ENCODE data around the gene COL4A6. TPM values are rescaled to one million over a fixed set of nuclear protein-coding genes. Genes with fewer than 3 reads are reported as not detected.

Gene COL4A6
- polyA plus RNA-seq, 2 donors: 5.0 to 5.9 TPM

- Histone ChIP-seq H3K27me3 (ENCODE audit: control insufficient read depth in 1 of 2, insufficient read depth in 2 of 2, low read length in 2 of 2) (peaks cover 0 to 5% of the 10 kb centered on the region in 2 donors), H3K27ac (ENCODE audit: low read depth in 2 of 2, low read length in 1 of 2) (no peak overlapping the region), H3K9me3 (ENCODE audit: control insufficient read depth in 2 of 2, insufficient read depth in 1 of 2, low read depth in 1 of 2, low read length in 1 of 2) (no peaks in the 10 kb centered on the region), H3K4me3 (ENCODE audit: low read depth in 1 of 2, low read length in 2 of 2) (no peak overlapping the region), H3K4me1 (ENCODE audit: control insufficient read depth in 2 of 2, insufficient read depth in 2 of 2, low read length in 1 of 2) (no peaks in the 10 kb centered on the region), H3K36me3 (ENCODE audit: control insufficient read depth in 2 of 2, insufficient read depth in 2 of 2, low read length in 1 of 2) (no peaks in the 10 kb centered on the region)
- WGBS, 2 donors: 64 to 77% methylated on average over 6 of the region's 6 CpGs
Observed at GRCh38 chrX:108245462-108245861, 192.8 kb downstream of the COL4A6 start.

- 76 to 85% methylated on average over 4 of the region's 4 CpGs for whole genome bisulfite sequencing, 2 donors
- H3K27ac ChIP-seq (ENCODE audit: low read depth in 2 of 2, low read length in 1 of 2): no peak overlapping the region
- no peaks in the 10 kb centered on the region for H3K9me3 ChIP-seq (ENCODE audit: control insufficient read depth in 2 of 2, insufficient read depth in 1 of 2, low read depth in 1 of 2, low read length in 1 of 2)
- H3K36me3 ChIP-seq (ENCODE audit: control insufficient read depth in 2 of 2, insufficient read depth in 2 of 2, low read length in 1 of 2): no peaks in the 10 kb centered on the region
- H3K4me3 ChIP-seq (ENCODE audit: low read depth in 1 of 2, low read length in 2 of 2): no peak overlapping the region
- H3K27me3 ChIP-seq (ENCODE audit: control insufficient read depth in 1 of 2, insufficient read depth in 2 of 2, low read length in 2 of 2): peaks cover 0 to 4% of the 10 kb centered on the region in 2 donors
- H3K4me1 ChIP-seq (ENCODE audit: control insufficient read depth in 2 of 2, insufficient read depth in 2 of 2, low read length in 1 of 2): no peaks in the 10 kb centered on the region
Observed at GRCh38 chrX:108235986-108236385, 202.2 kb downstream of the COL4A6 start.

GRCh38 chrX:108230574-108230973 is 207.6 kb downstream of the COL4A6 start:
- Histone ChIP-seq H3K4me1 (ENCODE audit: control insufficient read depth in 2 of 2, insufficient read depth in 2 of 2, low read length in 1 of 2) (no peaks in the 10 kb centered on the region), H3K27me3 (ENCODE audit: control insufficient read depth in 1 of 2, insufficient read depth in 2 of 2, low read length in 2 of 2) (peaks cover 0 to 7% of the 10 kb centered on the region in 2 donors), H3K9me3 (ENCODE audit: control insufficient read depth in 2 of 2, insufficient read depth in 1 of 2, low read depth in 1 of 2, low read length in 1 of 2) (no peaks in the 10 kb centered on the region), H3K36me3 (ENCODE audit: control insufficient read depth in 2 of 2, insufficient read depth in 2 of 2, low read length in 1 of 2) (no peaks in the 10 kb centered on the region), H3K4me3 (ENCODE audit: low read depth in 1 of 2, low read length in 2 of 2) (no peak overlapping the region), H3K27ac (ENCODE audit: low read depth in 2 of 2, low read length in 1 of 2) (no peak overlapping the region)
- 76 to 91% methylated on average over 1 of the region's 1 CpG for WGBS, 2 donors

GRCh38 chrX:108224727-108225621 is 213.2 kb downstream of the COL4A6 start:
- Histone ChIP-seq H3K4me1 (ENCODE audit: control insufficient read depth in 2 of 2, insufficient read depth in 2 of 2, low read length in 1 of 2) (no peaks in the 10 kb centered on the region), H3K4me3 (ENCODE audit: low read depth in 1 of 2, low read length in 2 of 2) (no peak overlapping the region), H3K27ac (ENCODE audit: low read depth in 2 of 2, low read length in 1 of 2) (peak overlapping the region in 1 of 2 donors; percentile 24), H3K36me3 (ENCODE audit: control insufficient read depth in 2 of 2, insufficient read depth in 2 of 2, low read length in 1 of 2) (no peaks in the 10 kb centered on the region), H3K27me3 (ENCODE audit: control insufficient read depth in 1 of 2, insufficient read depth in 2 of 2, low read length in 2 of 2) (peaks cover 0 to 7% of the 10 kb centered on the region in 2 donors), H3K9me3 (ENCODE audit: control insufficient read depth in 2 of 2, insufficient read depth in 1 of 2, low read depth in 1 of 2, low read length in 1 of 2) (no peaks in the 10 kb centered on the region)
- WGBS, 2 donors: 14 to 23% methylated on average over 11 of the region's 11 CpGs

- no peaks in the 10 kb centered on the region for H3K9me3 ChIP-seq (ENCODE audit: control insufficient read depth in 2 of 2, insufficient read depth in 1 of 2, low read depth in 1 of 2, low read length in 1 of 2)
- WGBS, 2 donors: 86 to 95% methylated on average over 2 of the region's 2 CpGs
- H3K4me3 ChIP-seq (ENCODE audit: low read depth in 1 of 2, low read length in 2 of 2): no peak overlapping the region
- peaks cover 0 to 3% of the 10 kb centered on the region in 2 donors for H3K27me3 ChIP-seq (ENCODE audit: control insufficient read depth in 1 of 2, insufficient read depth in 2 of 2, low read length in 2 of 2)
- no peak overlapping the region for H3K27ac ChIP-seq (ENCODE audit: low read depth in 2 of 2, low read length in 1 of 2)
- no peaks in the 10 kb centered on the region for H3K36me3 ChIP-seq (ENCODE audit: control insufficient read depth in 2 of 2, insufficient read depth in 2 of 2, low read length in 1 of 2)
- H3K4me1 ChIP-seq (ENCODE audit: control insufficient read depth in 2 of 2, insufficient read depth in 2 of 2, low read length in 1 of 2): no peaks in the 10 kb centered on the region
Observed at GRCh38 chrX:108224218-108224617, 214.0 kb downstream of the COL4A6 start.

- H3K9me3 ChIP-seq (ENCODE audit: control insufficient read depth in 2 of 2, insufficient read depth in 1 of 2, low read depth in 1 of 2, low read length in 1 of 2): no peaks in the 10 kb centered on the region
- no peaks in the 10 kb centered on the region for H3K4me1 ChIP-seq (ENCODE audit: control insufficient read depth in 2 of 2, insufficient read depth in 2 of 2, low read length in 1 of 2)
- H3K4me3 ChIP-seq (ENCODE audit: low read depth in 1 of 2, low read length in 2 of 2): no peak overlapping the region
- H3K27ac ChIP-seq (ENCODE audit: low read depth in 2 of 2, low read length in 1 of 2): peak overlapping the region in 1 of 2 donors; percentile 33
- 33 to 53% methylated on average over 5 of the region's 5 CpGs for WGBS, 2 donors
- peaks cover 0 to 3% of the 10 kb centered on the region in 2 donors for H3K27me3 ChIP-seq (ENCODE audit: control insufficient read depth in 1 of 2, insufficient read depth in 2 of 2, low read length in 2 of 2)
- no peaks in the 10 kb centered on the region for H3K36me3 ChIP-seq (ENCODE audit: control insufficient read depth in 2 of 2, insufficient read depth in 2 of 2, low read length in 1 of 2)
Observed at GRCh38 chrX:108223585-108223984, 214.6 kb downstream of the COL4A6 start.

- Histone ChIP-seq H3K27me3 (ENCODE audit: control insufficient read depth in 1 of 2, insufficient read depth in 2 of 2, low read length in 2 of 2) (no peaks in the 10 kb centered on the region), H3K9me3 (ENCODE audit: control insufficient read depth in 2 of 2, insufficient read depth in 1 of 2, low read depth in 1 of 2, low read length in 1 of 2) (no peaks in the 10 kb centered on the region), H3K4me1 (ENCODE audit: control insufficient read depth in 2 of 2, insufficient read depth in 2 of 2, low read length in 1 of 2) (no peaks in the 10 kb centered on the region), H3K4me3 (ENCODE audit: low read depth in 1 of 2, low read length in 2 of 2) (no peak overlapping the region), H3K27ac (ENCODE audit: low read depth in 2 of 2, low read length in 1 of 2) (peak overlapping the region in 1 of 2 donors; percentile 11), H3K36me3 (ENCODE audit: control insufficient read depth in 2 of 2, insufficient read depth in 2 of 2, low read length in 1 of 2) (no peaks in the 10 kb centered on the region)
- WGBS, 2 donors: 54 to 58% methylated on average over 7 of the region's 7 CpGs
Observed at GRCh38 chrX:108221301-108221864, 216.8 kb downstream of the COL4A6 start.

- 76 to 89% methylated on average over 5 of the region's 5 CpGs for WGBS, 2 donors
- no peaks in the 10 kb centered on the region for H3K9me3 ChIP-seq (ENCODE audit: control insufficient read depth in 2 of 2, insufficient read depth in 1 of 2, low read depth in 1 of 2, low read length in 1 of 2)
- no peaks in the 10 kb centered on the region for H3K27me3 ChIP-seq (ENCODE audit: control insufficient read depth in 1 of 2, insufficient read depth in 2 of 2, low read length in 2 of 2)
- no peaks in the 10 kb centered on the region for H3K4me1 ChIP-seq (ENCODE audit: control insufficient read depth in 2 of 2, insufficient read depth in 2 of 2, low read length in 1 of 2)
- no peaks in the 10 kb centered on the region for H3K36me3 ChIP-seq (ENCODE audit: control insufficient read depth in 2 of 2, insufficient read depth in 2 of 2, low read length in 1 of 2)
- H3K4me3 ChIP-seq (ENCODE audit: low read depth in 1 of 2, low read length in 2 of 2): no peak overlapping the region
- H3K27ac ChIP-seq (ENCODE audit: low read depth in 2 of 2, low read length in 1 of 2): no peak overlapping the region
Observed at GRCh38 chrX:108219949-108220601, 218.1 kb downstream of the COL4A6 start.

GRCh38 chrX:108217876-108218275 is 220.3 kb downstream of the COL4A6 start:
- WGBS, 2 donors: 46 to 62% methylated on average over 3 of the region's 3 CpGs

More at GRCh38 chrX:108217876-108218275, 220.3 kb downstream of the COL4A6 start:
- H3K9me3 ChIP-seq (ENCODE audit: control insufficient read depth in 2 of 2, insufficient read depth in 1 of 2, low read depth in 1 of 2, low read length in 1 of 2): no peaks in the 10 kb centered on the region
- H3K27me3 ChIP-seq (ENCODE audit: control insufficient read depth in 1 of 2, insufficient read depth in 2 of 2, low read length in 2 of 2): no peaks in the 10 kb centered on the region
- no peaks in the 10 kb centered on the region for H3K4me1 ChIP-seq (ENCODE audit: control insufficient read depth in 2 of 2, insufficient read depth in 2 of 2, low read length in 1 of 2)
- H3K27ac ChIP-seq (ENCODE audit: low read depth in 2 of 2, low read length in 1 of 2): no peak overlapping the region
- no peak overlapping the region for H3K4me3 ChIP-seq (ENCODE audit: low read depth in 1 of 2, low read length in 2 of 2)
- no peaks in the 10 kb centered on the region for H3K36me3 ChIP-seq (ENCODE audit: control insufficient read depth in 2 of 2, insufficient read depth in 2 of 2, low read length in 1 of 2)
